ENCODE data around the gene TPPP.
A peak's percentile ranks its signal among the peaks of the same experiment; 100 is the strongest.

The TPPP gene

DNA sequence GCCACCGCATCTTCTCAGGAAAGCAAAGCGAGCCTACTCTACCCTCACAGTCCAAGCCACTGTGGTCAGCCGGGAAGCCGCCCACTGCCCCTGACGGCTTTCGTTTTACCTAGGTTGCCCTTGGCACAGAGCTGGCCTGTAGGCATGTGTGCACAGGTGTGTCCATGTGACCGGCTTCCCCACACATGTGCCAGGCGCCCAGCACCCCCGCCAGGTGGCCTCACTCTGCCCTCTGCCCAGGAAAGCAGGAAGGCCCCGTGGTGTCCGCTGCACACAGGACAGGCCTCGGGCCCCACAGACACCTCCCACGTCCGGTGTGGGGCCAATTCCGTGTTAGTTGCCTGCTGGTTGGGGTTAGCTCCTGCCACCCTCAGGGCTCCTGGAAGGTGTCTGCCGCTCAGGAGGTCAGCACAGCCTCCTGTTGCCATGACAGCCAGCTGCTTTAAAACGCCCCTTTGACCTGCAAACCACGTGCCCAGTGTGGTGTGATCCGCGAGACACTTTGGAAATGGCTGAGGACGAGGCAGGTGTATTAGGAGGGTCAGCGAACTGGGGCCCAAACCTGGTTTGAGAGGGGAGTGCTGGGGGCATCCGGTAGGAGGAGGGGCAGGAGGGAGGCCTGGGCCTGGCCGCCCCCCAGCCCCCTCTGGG, 28.7 kb downstream of the TPPP start:
- DNase-seq, result no peak

DNA sequence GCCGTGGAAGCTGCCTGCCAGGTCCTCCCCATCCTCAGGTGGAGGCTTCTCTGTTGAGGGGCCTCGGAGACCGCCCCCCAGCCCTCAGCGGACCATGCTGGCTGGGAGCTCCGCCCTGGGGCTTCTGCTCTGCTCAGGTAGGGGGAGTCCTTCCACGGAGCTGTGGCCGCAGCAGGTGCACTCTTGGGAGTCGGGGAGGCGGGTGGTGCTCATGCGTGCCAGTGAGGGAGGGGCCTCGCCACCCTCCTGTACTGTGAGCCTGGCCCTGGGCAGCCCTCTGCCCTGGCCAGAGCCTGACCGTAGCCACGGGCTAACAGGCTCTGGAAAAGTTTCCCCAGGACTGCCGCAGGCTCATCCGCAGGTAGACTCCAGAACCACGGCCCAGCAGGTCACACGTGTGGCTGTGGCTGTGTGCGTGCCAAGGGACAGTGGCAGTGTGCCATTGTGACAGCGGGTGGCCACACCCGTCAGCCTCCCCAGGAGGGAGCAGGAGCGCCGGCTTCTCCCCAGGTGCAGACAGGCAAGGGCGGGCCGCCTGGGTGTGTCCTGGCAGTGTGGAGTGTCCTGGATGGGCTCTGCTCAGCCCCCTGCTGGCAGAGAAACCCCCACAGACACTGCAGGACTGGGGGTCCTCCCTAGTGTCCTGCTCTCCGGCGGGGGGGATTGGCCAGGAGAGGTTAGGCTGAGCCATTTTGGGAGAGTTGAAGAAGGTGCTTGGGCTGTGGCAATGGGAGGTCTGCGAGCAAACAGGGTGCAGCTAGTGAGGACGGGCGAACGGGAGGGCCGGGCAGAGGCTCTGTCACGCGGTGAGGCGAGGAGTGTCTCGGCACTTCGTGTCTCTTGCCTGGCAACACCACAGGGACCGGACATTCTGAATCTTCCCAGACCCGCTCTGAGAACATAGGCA, 29.5 kb downstream of the TPPP start:
- DNase-seq, result no peak

DNA sequence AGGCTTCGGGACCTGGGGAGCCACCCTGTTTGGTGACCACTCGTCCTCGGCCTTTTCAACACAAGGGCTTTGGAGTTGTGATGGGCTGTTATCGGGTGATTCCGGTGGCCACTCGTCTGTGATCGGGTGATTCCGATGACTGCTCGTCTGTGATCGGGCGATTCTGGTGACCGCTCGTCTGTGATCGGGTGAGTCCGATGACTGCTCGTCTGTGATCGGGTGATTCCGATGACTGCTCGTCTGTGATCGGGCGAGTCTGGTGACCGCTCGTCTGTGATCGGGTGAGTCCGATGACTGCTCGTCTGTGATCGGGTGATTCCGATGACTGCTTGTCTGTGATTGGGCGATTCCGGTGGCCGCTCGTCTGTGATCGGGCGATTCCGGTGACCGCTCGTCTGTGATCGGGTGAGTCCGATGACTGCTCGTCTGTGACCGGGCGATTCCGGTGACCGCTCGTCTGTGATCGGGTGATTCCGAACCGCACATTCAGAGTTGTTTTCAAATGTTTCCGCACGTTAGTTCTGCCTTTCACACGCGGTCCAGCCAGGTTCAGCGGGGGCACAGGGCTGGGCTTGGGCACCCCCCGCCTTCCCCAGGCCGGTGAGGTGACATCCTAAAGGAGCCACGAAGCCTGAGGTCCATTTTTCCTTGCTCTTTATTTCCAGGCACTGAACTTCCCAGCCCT, 30.3 kb downstream of the TPPP start:
- no peak for DNase-seq

DNA sequence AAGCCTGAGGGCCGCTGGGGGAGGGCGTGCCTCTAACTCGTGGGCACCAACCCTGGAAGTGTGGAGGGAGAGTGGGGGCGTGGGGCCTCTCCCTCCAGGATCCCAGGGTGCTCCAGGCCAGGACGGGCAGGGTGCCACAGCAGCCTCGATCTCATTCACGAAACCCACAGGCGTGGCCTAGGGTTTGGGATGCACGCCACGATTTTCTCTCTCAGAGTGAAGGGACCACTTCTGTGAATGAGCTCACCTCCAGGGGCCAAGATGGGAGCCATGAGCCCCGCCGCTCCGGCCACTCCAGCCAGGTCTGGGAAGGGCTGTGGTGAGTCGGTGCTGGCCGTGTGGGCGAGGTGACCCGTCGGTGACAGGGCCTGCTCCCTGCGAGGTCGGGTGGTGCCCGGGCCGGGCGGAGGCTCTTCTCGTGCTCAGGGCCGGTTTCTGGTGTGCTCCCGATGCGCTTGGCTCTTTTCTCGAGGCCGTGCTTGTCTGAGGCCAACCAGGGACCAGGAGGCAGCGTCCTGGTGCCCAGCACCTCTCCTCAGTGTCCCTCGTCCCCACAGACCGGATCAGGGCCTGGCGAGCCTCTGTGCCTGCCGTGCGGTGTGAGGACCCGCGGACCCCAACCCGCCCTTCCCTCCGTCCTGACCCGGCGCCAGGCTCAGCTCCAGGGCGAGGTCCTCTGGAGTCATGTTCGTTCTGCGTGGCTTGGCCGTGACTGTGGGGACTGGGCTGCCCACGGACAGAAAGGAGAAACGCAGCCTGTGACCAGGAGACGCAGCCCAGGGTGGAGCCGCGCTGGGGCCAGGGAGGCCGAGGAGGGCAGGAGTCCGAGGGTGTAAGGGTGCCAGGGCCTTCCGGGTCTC, 31.0 kb downstream of the TPPP start:
- DNase-seq, result no peak

DNA sequence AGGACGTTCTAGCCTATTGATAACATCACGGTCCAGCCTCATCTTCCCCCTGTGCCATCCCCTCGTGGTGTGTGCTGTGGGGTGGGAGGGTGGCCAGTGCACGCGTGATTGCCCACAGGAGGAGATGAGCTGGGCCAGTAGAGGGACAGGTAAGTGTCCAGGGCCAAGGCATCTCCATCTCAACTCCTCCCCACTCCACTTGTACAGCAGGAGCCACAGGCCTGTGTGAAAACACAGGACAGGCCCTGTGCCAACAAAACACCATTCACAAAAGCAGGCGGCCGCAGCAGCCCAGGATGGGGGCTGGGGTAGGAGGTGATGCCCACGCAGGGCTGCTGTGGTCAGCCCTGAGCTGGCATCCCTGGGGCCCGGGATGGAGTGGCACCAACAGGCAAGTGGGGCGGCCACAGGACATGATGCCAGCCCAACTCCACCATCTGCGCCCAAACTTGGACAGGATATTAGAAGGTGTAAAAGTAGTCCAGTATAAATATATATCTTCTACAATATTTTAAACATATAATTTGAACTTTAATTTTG, 32.6 kb downstream of the TPPP start:
- DNase-seq, result no peak

DNA sequence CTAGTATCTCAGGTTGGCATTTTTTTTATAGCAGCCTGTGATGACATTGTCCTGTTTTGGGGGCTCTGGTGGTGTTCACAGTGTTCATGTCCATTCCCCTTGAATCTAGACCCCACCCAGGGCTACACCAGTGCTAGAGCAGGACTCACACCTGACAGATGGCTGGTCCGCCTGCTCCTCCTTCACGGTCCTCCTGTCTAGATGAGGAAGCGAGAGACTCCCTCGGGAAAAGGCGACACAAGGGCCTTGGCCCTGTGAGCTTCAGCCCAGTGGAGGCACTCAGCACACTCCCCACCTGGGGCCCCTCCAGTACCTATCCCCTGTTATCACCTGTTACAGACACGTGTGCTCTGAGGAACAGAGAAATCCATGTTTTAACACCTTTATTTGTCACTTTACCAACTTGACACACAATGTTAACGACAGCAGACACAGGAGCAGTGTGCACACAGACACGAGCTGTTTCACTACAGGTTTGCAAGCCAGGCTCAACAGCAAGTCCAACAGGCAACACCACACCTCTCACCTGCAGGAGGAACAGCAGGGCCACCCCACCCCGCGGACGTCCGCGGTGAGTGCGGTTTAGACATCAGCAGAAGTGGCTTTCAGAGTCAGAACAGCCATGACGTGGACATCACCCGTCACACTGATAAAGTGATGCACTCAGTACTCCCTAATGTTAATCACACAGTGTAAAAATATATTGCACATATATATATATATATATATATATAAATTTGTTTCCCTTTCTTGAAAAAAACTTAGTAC, 33.5 kb downstream of the TPPP start:
- DNase-seq, result no peak

DNA sequence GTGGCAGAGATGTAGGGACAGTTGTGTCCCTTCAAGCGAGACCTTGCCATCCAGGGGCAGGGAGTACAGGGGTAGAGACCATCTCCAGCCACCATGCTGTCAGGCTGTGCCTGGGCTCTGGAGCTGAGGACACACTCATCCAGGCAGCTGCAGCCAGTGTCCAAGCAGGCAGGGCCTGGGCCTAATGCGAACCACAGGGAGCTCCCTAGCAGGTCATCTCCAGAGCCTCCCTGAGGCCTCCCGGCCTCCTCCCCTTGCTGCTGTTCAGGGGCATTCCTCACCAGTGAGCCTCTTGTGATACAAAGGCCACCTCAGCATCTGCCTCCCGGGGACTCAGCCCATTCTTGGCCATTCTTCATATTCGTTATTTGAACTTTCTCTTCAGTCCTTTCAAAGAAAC, 35.0 kb downstream of the TPPP start:
- DNase-seq, result no peak

DNA sequence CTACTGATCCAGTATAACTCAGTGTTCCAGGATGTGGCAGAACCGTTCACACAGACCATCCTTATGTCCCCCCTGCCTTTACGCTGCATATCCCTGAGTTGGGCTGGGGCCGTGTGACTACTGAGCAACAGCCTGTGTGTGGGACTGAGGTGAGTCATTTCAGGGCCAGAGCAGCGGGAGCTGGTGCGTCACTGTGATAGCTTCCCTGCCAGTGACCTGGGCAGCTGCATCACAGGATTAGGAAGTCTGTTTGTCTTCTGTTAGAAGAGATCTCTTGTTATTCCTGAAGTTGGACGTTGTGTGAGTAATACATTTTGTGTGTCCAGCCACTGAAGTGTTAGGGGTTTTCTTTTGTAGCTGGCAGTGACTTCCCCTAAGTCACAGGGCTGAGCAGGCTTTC, 35.6 kb downstream of the TPPP start:
- DNase-seq, result peak; percentile 66 to 74 (median 67)

DNA sequence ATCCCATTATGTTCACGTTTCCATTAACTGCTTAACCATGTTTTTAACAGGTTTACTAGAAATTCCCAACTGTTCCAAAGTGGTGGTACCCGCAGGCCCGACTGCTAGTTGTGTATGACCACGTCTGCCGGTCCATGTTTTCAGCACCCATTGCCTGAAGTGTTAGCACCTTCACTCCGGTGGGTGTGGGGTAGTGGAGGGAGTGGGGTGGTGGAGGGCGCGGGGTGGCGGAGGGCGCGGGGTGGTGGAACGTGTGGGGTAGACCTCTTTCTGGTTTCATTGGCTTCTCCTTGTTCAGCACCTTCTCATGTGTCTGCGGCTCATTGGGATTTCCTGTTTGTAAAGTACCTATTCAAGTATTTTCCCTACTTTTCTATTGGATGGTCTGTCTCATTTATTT, 37.7 kb downstream of the TPPP start:
- DNase-seq, result no peak

DNA sequence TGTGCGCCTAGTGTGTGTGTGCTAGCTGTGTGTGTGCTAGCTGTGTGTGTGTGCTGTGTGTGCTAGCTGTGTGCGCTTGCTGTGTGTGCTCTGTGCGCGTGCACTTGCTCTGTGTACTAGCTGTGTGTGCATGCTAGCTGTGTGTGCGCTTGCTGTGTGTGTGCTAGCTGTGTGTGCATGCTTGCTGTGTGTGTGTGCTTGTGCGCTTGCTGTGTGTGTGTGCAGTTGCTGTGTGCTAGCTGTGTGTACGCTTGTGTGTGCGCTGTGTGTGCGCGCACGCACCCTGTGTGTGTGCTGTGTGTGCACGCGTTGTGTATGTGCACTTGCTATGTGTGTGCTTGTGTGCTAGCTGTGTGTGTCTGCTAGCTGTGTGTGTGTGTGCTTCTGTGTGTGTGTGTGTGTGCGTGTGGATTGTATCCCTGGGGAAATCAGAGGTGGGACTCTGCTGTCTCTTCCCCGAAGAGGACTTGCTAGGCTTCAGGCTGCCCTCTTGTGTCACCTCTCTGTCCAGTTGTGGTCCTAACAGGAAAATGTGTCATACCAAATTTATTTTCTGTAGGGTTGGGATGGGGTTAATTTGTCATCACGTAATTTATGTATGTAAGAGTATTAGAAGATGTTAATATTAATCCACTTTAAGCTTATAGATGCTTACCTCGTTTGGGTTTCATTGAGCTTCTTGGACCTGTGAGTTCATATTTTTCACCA, 38.9 kb downstream of the TPPP start:
- DNase-seq, result no peak

DNA sequence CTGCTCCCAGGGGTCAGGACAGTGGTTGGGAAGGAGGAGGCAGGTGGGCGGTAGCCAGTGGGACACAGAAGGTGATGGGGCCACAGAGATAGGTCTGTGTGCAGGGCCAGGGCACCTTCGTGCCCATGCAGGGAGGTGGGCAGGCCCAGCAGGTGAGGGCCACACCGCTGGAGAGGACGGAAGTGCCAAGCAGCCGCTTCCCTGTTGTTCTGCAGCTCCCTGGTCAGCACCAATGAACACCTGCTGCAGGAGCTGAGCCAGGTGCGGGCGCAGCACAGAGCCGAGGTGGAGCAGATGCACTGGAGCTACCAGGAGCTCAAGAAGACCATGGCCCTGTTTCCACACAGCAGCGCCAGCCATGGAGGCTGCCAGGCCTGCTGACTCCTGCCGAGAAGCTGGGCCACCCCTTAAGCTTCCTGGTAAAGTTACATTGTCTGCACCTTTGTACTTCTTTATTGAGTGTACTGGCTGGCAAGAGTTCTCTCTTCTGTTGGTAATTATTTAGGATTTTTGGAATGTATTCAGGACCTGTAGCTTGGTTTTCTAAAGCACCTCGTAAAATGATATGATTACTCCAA, 40.3 kb downstream of the TPPP start:
- DNase-seq, result no peak

DNA sequence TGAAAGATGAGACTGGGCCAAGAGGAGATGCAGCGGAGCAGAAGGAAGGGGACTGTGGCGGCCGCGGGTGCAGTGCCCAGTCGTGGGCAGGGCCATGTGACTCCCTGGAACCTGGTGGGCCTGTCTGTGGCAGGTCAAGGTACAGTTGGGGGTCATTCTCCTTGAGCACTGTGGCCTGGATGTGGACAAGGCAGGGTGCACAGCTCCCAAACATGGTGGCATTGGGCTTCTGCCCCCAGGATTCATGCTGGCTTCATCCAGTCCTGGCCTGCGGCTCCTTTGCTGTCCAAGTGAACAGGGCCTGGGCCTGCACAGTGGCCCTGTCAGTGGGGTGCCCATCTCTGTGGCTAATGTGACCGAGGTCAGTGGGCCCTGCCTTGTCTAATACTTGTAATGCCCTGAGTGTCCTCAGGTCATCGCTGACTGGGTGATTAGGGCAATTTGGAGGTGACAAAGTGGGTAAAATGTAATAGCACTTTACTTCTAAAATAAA, 41.1 kb downstream of the TPPP start:
- DNase-seq, result no peak

DNA sequence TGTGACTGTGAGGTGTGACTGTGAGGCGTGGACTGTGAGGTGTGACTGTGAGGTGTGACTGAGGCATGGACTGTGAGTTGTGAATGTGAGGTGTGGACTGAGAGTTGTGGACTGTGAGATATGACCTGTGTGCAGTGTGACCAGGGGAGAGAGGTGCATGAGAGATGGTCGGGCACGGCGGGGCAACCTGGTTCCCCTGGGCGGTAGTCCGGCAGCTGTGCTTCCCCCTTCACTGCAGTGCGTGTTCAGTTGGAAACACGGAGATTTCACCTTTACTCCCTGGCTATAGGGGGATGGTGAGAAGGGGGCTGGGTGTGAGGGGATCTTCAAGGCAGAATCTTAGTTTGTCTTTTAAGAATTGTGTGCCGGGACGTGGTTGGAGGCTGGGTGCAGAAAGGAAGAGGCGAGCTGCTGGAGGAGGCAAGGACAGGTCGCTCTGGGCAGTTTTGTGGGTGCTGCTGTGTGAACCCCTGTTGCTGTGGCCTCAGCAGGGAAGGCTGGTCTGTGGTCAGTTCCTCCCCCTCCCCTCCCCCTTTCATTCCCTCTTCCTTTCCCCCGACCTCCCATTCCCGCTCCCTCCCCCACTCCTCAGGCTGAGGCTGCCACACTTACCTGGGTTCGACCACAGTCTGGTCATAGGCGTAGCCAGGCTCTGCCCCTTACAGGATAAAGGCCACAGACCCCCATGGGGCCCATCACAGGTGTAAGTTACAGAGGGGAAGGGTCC, 41.7 kb downstream of the TPPP start:
- DNase-seq, result no peak

DNA sequence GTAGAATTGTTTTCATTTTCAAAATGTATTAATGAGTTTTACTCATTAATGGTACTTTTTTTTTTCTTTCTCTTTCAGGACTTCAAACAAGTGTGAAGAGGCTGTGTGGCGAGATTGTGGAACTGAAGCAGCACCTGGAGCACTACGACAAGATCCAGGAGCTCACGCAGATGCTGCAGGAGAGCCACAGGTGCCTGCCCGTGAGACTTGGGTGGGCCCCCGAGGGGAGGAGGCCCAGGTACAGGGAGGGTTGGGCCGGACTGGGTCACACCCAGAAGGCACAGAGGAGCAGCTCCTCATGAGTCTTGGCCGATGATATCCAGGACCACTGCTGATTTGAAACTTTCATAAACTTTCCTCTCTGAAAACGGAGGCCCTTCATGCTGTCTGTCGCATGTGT, 45.4 kb downstream of the TPPP start:
- DNase-seq, result no peak

DNA sequence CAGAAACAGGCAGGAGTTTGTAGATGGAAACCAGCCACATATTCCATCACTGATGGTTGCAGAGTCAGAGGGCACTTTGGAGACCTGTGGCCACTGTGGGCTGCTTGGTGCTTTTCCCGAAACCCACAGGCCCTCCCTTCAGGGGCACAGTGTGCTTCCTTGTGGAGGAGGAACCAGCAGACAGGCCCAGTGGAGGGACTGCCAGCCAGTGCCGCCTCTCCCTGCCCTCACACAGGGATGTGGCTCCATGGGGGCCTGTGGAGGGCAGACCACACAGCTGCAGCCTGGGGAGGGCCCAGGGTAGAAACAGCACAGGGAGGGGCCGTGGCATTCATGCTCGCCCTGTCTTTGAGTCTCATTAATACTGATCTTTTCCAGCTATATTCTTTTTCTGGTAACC, 45.8 kb downstream of the TPPP start:
- no peak for DNase-seq

DNA sequence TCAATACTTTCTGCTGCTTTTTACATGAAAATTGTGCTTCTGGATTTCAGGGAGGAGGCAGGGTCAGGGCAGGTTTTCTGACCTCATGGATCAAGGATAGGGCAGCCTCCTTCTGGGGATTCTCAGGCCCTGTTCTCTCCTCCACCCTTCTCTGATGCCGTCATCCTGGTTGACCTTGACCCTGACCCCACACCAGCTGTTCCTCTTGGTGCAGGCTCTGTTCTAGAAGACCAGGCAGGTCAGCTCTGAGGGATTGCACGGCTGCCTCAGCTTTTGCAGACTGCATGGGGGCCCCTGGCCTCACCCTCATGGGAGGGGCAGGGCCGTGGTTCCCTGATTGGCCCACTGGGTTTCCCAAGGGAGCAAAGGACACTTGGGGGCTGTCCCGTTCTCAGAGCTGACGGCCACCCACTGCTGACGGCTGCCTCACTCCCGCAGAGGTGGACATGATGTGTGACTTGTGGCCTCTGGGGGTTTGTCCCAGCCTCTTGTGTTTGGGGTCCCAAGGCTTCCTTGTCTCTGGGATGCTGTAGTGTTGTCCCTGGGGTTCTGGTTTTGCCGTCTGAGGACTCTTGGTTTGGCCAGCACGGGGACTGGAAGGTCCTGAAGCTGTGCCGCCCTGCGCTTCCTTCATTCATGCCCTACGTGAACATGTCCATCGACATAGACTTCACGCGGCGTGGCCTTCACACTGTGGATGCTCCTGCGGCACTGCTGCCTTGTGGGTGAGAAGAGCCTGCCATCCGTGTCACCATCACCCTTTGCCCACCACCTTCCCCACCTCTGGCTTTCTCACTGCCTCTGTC, 46.6 kb downstream of the TPPP start:
- DNase-seq, result no peak

DNA sequence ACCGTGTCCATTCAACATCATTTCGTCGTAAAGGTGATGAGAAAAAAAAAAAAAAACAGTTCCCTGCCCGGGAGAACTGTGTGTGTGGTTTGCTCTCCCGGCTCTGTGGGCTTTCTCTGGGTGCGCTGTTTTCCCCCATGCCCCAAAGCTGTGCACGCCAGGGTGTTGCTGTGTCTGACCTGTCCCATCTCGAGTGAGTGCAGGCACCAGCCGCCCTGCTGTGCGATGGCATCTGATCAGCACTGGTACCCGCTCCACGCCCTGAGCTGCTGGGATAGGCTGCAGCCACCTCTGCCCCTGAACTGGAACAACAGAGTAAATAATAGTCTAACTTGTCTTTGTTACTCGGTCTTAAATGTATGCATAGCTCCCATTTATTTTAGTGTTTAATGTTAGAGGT, 47.7 kb downstream of the TPPP start:
- no peak for DNase-seq

DNA sequence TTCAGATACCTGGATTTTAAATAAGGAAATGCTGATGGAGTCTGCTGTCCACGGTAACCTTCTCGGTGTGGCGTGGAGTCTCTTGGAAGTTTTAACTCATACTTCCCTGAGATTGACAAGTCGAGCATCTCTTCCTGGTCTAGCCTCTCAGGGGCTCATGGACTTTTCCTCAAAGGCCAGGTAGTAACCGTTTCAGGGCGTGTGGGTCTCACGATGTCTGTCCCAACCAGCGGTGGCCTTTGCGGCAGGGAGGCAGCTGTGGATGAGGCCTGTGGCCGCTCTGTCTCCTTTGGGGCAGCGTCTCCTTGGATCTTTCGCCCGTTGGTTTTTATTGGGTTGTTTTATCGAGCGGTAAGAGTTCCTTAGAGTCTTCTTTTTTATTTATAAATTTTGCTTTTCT, 48.2 kb downstream of the TPPP start:
- DNase-seq, result no peak

DNA sequence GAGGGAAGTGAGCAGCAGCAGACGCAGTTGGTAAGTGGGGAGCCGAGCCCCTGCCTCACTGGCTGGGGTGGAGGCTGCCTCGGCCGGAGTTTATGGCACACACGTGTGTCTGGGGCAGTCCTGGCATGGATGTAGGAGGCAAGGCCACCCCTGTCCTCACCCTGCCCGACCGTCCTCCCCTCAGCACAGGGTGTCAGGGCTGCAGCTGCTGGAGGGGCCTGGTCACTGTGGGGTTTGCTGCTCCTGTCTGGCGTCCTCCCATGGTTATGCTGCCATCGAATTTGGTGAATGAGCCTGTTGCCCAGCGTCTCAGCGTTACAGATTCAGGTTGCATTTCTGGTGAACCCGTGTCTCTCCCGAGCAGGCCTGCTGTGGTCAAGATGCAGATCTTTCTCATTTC, 48.6 kb downstream of the TPPP start:
- no peak for DNase-seq

Data from suppressor macrophage treated with lipopolysaccharide for 1 hour (primary cell).